NOMO-1 (cell line): ENCODE results near the gene NPEPL1.

Experiments used
- DNase-seq, 2 experiments: peaks; one replicate each; lab custom pipeline; 2025; ENCODE audit not compliant: unreplicated experiment in 2 of 2; lab: John Stamatoyannopoulos, UW

Gene NPEPL1

GRCh38 chr20:58682656-58683531 is 9.7 kb upstream of the NPEPL1 start:
- DNase-seq, result no peak

- no peak for DNase-seq
Measured at GRCh38 chr20:58684291-58684690, 8.3 kb upstream of the NPEPL1 start.

GRCh38 chr20:58685988-58686387 is 6.6 kb upstream of the NPEPL1 start:
- no peak for DNase-seq

- no peak for DNase-seq
Measured at GRCh38 chr20:58688414-58688813, 4.2 kb upstream of the NPEPL1 start.

- DNase-seq, result no peak
Measured at GRCh38 chr20:58688840-58689239, 3.8 kb upstream of the NPEPL1 start.

- DNase-seq, result no peak
Measured at GRCh38 chr20:58690396-58691135, 2.0 kb upstream of the NPEPL1 start.

- DNase-seq, result peak; percentile 92 to 93
Measured at GRCh38 chr20:58691773-58692578, 624 bp upstream of the NPEPL1 start.

- DNase-seq, result no peak
Measured at GRCh38 chr20:58693226-58694006, 816 bp downstream of the NPEPL1 start.

- no peak for DNase-seq
Measured at GRCh38 chr20:58694241-58695083, 1.9 kb downstream of the NPEPL1 start.

- DNase-seq, result no peak
Measured at GRCh38 chr20:58695084-58695722, 2.6 kb downstream of the NPEPL1 start.

GRCh38 chr20:58695895-58696375 is 3.3 kb downstream of the NPEPL1 start:
- no peak for DNase-seq

GRCh38 chr20:58696411-58696961 is 3.9 kb downstream of the NPEPL1 start:
- no peak for DNase-seq

- no peak for DNase-seq
Measured at GRCh38 chr20:58697201-58697866, 4.7 kb downstream of the NPEPL1 start.

- DNase-seq, result no peak
Measured at GRCh38 chr20:58697867-58698703, 5.5 kb downstream of the NPEPL1 start.

GRCh38 chr20:58698741-58699622 is 6.4 kb downstream of the NPEPL1 start:
- no peak for DNase-seq

- DNase-seq, result no peak
Measured at GRCh38 chr20:58699623-58700107, 7.1 kb downstream of the NPEPL1 start.
